Fibroblast of the conjunctiva (primary cell): ENCODE data around the gene CTTNBP2.

Source experiments
- DNase-seq: peaks from one replicate; pipeline ENCODE4 v3.0.0-alpha.2; 2010; ENCODE audit warnings: low read depth

Gene CTTNBP2, protein sequence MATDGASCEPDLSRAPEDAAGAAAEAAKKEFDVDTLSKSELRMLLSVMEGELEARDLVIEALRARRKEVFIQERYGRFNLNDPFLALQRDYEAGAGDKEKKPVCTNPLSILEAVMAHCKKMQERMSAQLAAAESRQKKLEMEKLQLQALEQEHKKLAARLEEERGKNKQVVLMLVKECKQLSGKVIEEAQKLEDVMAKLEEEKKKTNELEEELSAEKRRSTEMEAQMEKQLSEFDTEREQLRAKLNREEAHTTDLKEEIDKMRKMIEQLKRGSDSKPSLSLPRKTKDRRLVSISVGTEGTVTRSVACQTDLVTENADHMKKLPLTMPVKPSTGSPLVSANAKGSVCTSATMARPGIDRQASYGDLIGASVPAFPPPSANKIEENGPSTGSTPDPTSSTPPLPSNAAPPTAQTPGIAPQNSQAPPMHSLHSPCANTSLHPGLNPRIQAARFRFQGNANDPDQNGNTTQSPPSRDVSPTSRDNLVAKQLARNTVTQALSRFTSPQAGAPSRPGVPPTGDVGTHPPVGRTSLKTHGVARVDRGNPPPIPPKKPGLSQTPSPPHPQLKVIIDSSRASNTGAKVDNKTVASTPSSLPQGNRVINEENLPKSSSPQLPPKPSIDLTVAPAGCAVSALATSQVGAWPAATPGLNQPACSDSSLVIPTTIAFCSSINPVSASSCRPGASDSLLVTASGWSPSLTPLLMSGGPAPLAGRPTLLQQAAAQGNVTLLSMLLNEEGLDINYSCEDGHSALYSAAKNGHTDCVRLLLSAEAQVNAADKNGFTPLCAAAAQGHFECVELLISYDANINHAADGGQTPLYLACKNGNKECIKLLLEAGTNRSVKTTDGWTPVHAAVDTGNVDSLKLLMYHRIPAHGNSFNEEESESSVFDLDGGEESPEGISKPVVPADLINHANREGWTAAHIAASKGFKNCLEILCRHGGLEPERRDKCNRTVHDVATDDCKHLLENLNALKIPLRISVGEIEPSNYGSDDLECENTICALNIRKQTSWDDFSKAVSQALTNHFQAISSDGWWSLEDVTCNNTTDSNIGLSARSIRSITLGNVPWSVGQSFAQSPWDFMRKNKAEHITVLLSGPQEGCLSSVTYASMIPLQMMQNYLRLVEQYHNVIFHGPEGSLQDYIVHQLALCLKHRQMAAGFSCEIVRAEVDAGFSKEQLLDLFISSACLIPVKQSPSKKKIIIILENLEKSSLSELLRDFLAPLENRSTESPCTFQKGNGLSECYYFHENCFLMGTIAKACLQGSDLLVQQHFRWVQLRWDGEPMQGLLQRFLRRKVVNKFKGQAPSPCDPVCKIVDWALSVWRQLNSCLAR (N-terminal part only)

DNA sequence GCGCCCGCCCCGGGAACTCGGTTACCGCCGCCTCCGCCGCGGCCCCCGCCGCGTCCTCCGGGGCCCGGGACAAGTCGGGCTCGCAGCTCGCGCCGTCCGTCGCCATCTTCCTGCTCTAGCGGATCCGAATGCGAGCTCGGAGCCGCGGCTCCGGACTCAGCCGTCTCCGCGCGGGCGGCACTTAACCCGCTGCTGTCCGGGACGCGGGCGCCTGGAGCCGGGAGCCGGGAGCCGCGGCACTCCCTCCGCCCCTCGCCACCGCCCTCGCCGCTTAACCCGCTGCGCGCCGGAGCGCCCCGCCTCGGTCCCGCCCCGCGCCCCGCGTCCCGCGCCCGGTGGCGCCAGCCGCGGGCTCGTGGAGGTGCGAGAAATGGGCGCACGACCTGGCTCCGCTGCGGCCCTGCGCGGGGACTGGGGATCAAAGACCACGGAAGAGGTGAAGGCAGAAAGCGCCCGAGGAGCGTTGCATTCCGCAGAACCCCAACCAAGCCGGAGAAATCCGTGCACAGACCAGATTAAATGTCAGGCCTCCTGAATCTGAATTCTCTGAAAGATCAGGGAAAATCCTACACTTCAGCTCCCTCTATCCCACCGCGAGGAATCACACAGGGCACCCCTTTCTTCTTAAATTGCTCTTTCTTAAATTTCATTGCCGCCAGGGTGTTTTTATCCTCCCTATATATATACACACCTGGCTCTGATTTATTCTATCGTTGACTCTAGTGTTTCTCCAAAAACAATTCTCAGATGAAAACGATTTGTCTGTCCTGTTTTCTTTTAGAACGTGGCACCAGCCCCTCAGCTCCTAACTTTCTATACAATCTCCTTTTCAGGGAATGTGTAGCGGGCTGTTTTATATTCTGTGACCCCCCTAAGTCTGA lies at the start of gene CTTNBP2:
CTTNBP2 (minus strand) TSS at position 132 of the 881 bp plus-strand sequence; CDS start at position 106, 26 bp downstream.
- DNase-seq: peak; percentile 8

GRCh38 chr7:117916309-117916708 lies 43.1 kb upstream of the CTTNBP2 start:
- DNase-seq: no peak

- DNase-seq: no peak
Measured at GRCh38 chr7:117912421-117912820, 39.2 kb upstream of the CTTNBP2 start.

- DNase-seq: no peak
Measured at GRCh38 chr7:117908031-117908795, 35.0 kb upstream of the CTTNBP2 start.

DNA sequence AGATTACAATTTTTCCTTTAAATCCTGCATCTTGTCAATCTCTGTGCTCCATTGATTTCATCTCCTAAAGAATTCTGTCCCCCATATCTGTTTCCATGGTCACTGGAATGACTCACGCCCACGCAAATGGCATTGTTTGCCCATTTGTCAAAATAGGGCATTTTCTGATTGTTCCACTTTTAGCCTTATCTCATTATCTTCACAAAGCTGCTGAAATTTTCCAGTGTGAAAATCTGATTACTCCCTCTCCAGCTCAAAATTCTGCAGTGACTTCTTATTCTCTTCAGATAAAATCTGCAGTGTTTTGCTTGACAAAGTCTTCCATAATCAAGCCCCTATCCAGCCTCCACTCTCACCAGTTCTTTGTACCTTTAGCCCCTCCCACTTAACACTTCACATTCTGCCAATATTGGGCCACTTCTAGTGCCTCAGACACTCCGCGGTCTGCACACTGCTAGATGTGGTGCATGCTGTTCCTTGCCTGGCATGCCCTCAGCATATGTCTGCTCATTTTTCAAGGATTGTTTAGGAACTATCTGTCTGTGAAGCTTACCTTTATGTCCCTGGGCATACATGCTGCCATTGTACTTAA lies 33.9 kb upstream of the CTTNBP2 start:
- DNase-seq: no peak

DNA sequence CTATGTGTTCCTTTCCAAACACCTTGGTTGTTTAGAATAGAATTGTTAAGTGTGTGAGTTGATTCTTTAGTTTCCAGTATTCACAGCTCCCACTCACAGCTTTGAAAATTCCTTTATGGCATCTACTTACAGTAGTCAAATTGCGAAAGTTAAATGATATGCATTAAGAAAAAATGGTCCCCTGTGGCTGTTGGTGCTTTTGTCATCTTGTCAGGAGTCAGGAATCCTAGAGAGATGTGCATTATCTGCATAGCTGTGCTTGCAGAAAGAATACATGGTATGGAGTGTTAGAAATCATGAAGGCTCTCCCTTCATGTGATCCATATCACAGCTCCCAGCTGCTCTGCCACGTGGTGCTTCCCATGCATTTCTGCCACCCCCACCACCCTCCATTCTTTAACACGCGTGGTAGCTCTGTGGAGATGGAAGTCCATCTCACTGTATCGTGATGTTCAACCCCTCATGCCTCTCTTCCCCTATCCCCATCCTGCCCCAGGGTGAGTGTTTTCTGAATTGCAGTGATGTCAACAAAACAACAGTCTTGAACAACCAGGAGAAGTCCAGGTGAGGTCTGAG lies 29.2 kb upstream of the CTTNBP2 start:
- no peak for DNase-seq

DNA sequence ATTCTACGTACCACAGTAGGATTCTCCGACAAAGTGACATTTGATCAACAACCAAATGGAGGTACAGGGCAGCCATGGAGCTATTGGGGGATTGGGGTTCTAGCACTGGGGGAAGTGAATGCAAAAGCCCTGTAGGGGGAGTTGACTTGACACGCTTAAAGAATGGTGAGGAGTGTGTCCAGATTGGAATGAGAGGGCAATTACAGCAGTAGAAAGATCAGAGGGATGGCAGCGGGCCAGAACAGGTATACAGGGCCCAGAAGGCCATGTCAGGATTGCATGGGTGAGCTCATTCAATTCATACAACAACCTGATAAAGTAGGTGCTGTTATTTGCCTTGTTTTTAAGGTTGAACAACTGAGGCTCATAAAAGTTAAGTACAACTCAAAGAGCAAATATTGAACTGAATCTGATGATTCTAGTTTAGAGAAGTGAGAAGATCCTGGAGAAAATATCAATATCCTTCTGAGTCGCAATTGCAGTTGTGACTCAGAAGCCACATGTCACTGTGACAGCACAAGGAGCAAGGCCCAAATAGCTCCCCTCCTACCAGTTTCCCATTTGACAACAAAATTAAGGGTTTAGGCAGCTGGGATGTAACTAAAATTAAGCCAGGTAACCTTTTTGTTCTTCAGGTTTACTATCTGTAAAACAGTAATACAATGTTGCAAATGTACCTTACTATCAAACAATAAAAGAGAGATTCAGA lies 28.0 kb upstream of the CTTNBP2 start:
- DNase-seq: no peak

DNA sequence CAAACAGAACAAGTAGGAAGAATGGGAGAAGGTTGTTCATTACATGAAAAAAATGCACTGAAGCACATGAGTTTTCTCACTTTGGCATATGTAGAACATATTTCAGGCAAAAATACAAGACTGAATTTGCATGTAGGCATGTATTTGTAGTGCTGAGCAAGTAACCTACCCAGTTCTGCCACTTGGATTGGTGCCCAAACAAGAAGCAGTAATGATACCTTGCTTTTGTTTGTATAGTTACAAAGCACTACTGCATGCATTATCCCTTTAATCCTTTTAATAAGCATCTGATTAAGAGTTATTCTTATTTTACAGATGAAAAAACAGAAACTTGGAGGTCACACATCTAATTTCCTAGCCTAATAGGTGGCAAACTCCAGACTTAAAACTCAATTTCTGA lies 23.1 kb upstream of the CTTNBP2 start:
- DNase-seq: no peak

DNA sequence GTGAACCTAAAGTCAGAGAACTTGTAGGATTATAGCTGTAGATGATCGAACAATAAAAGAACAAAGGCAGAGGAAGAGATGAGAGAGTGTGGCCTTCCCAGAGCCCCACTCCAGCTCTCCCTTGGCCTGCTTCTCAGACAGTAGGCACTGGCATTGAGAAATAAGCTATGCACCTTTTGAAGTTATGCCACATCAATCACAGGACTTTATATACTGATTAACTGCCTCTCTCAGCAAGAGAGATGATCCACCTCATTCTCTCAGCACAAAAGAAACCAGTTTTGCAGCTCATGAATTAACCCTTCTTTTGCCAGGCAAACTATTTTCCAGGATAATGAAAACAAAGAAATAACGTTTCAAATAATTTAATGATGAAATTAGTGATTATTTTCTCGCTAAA lies 22.0 kb upstream of the CTTNBP2 start:
- DNase-seq: no peak

DNA sequence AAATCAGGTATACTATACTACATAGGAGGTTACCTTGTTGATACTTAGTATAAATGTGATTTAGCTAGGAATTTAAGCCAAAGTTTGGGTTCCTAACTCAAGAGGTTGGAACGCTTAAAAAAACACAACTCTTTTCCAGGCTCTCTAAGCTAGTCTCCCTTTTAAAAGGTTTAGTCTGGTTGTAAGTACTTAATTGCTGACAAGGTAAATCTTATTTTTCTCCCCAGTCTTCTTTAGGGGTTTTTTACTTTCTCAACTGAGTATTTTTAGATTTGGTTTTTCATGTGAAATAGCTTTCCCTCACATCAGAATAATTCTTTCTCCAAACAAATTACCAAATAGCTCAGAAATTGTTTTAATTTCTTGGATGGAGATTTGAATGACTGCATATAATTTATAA lies 20.8 kb upstream of the CTTNBP2 start:
- DNase-seq: no peak

- DNase-seq: no peak
Measured at GRCh38 chr7:117892821-117893220, 19.6 kb upstream of the CTTNBP2 start.

DNA sequence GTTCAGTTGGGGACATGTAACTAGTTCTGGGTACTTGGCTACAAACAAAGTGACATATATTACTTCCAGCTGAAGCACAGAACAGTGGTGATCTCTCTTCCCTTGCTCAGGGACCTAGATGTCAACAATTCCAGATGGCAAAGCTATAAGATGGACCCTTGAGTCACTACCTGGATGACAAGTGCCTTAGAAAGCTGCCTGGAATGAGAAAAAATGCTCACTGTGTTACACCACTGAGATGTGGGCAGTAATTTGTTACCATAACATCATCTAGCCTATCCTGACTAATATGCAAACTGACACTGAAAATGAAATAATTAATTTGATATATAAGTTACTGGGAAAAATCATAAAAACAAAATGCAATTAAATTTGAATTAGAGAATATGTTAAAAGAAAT lies 16.4 kb upstream of the CTTNBP2 start:
- no peak for DNase-seq

- no peak for DNase-seq
Measured at GRCh38 chr7:117888627-117889026, 15.4 kb upstream of the CTTNBP2 start.

DNA sequence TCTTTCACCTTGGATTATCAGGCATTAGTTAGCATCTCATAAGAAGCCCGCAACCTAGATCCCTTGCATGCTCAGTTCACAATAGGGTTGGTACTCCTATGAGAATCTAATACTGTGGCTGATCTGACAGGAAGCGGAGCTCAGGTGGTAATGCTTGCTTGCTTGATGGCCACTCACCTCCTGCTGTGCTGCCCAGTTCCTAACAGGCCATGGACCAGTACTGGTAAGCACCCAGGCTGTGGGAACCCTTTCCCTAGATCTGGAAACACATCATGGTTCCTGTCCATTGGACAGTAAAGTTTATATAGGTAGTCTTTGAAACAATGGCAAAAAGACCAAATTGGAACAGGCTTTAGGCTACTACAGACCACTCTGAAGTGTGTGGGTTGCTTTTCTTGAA lies 9.4 kb upstream of the CTTNBP2 start:
- no peak for DNase-seq

DNA sequence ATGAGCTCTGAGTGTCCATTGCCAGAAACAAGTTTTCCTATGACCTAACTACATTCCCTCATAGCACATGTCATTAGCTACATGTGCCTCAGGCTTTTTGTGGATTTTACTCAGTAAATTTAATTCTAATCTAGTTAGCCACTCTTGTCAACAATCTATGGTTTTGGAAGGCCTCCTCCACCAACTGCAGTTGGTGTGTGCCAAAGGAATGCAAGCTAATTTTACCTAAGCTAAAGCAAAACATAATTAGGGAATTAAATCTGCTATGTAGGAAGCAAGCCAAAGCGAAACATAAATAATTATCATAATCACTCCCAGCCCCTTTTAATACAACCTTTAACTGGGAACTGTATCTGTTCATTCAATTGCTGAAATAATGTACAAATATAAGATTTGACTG lies 3.5 kb upstream of the CTTNBP2 start:
- no peak for DNase-seq

- no peak for DNase-seq
Measured at GRCh38 chr7:117875566-117875965, 2.3 kb upstream of the CTTNBP2 start.

DNA sequence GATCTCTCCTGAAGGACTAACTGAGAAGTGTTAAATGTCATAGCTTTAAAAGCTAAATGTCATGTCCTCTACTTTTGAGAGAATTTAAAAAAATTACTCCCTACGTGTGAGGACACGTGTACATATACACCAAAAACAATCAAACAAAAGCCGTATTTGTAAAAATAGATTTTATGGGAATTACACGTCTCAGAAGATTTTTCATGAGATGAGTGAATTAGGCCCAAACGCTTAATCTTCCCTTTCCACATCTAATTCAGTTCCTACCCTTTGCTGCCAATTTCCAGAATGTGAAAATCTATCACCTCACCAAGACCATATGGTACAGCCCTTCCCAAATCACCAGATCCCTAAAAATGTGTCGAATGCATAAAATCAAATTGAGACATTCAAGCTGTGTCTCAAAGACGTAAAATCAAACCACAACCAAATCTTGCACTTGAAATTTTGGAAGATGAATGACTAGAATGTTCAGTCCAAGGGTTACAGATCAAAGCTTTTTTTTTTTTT lies 1.0 kb upstream of the CTTNBP2 start:
- DNase-seq: no peak

- DNase-seq: no peak
Measured at GRCh38 chr7:117872561-117873309, 506 bp downstream of the CTTNBP2 start.
